ENCODE results near the gene ZNF280B. TPM values are rescaled to one million over a fixed set of nuclear protein-coding genes. Genes with fewer than 3 reads are reported as not detected.
"Not testable (repeated sequence)": the region's sequence is repeated elsewhere in the genome, so short reads cannot be mapped to it uniquely, and the experiment has no call there.

The ZNF280B gene
- total RNA-seq, 3 donors from 2014 or later, result 0.33 to 0.64 (median 0.44) TPM

DNA sequence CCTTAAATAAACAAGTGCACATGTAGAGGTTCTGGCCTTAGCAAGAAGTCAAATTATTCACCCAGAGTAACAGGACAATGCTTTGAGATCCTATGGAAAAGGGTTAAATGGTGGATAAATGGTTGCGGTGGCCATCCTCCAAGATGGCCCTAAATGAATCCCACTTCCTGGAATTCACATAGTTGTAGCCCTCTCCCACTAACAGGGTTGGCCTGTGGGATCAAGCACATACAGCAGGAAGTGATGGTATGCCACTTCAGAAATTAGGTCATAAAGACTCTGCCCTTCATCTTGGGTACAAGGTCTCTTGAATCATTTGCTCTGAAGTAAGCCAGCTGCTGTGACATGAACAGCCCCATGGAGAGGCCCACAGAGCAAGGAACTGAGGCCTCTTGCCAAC is 1.8 kb downstream of the ZNF280B start:
- Histone ChIP-seq H3K4me1 (no peaks in the 10 kb centered on the region), H3K27me3 (peaks cover 0 to 16% of the 10 kb centered on the region in 2 donors), H3K36me3 (no peaks in the 10 kb centered on the region), H3K4me3 (no peak overlapping the region), H3K9me3 (peaks cover 13 to 25% of the 10 kb centered on the region in 2 donors), H3K27ac (no peak overlapping the region)
- intact Hi-C loops (cut with DNase I; ENCODE audit: low total_unique reads), result loop anchor here (1.0 to 2.0 kb wide), 2 partner anchors 13 to 46 kb away; no protein-coding TSS in a partner anchor
- DNase-seq (ENCODE audit: low spot score in 2 of 2), result no peak
- TF ChIP-seq POLR2A (IDR thresholded peaks at IDR 0.05) (no peak), POLR2AphosphoS5 (IDR thresholded peaks at IDR 0.05) (no peak)
- TF ChIP-seq, protein P1, sequence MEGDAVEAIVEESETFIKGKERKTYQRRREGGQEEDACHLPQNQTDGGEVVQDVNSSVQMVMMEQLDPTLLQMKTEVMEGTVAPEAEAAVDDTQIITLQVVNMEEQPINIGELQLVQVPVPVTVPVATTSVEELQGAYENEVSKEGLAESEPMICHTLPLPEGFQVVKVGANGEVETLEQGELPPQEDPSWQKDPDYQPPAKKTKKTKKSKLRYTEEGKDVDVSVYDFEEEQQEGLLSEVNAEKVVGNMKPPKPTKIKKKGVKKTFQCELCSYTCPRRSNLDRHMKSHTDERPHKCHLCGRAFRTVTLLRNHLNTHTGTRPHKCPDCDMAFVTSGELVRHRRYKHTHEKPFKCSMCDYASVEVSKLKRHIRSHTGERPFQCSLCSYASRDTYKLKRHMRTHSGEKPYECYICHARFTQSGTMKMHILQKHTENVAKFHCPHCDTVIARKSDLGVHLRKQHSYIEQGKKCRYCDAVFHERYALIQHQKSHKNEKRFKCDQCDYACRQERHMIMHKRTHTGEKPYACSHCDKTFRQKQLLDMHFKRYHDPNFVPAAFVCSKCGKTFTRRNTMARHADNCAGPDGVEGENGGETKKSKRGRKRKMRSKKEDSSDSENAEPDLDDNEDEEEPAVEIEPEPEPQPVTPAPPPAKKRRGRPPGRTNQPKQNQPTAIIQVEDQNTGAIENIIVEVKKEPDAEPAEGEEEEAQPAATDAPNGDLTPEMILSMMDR (IDR thresholded peaks at IDR 0.05), result no peak

DNA sequence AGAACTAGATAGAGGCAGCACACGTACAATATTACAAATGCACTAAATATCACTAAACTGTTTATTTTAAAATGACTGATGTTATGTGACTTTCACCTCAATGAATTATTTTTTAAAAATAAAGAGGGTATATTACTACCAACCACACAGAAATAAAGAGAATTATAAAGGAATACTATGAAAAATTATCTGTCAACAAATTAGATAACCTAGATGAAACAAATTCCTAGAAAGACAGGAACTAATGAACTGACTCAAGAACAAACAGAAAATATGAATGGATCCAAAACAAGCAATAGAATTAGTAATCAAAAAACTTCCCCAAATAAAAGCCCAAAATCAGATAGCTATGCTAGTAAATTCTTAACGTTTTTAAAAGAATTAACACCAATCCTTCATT is 10.3 kb downstream of the ZNF280B start:
- no peaks in the 10 kb centered on the region for H3K36me3 ChIP-seq
- no peaks in the 10 kb centered on the region for H3K9me3 ChIP-seq
- no peak for DNase-seq (ENCODE audit: low spot score in 2 of 2)
- no peak overlapping the region for H3K4me3 ChIP-seq
- H3K27ac ChIP-seq, result no peak overlapping the region
- no peaks in the 10 kb centered on the region for H3K27me3 ChIP-seq
- intact Hi-C loops (cut with DNase I; ENCODE audit: low total_unique reads), result no loop called here
- TF ChIP-seq, protein P1 (IDR thresholded peaks at IDR 0.05), result no peak
- TF ChIP-seq POLR2AphosphoS5 (IDR thresholded peaks at IDR 0.05) (no peak), POLR2A (IDR thresholded peaks at IDR 0.05) (no peak)
- H3K4me1 ChIP-seq, result no peaks in the 10 kb centered on the region

DNA sequence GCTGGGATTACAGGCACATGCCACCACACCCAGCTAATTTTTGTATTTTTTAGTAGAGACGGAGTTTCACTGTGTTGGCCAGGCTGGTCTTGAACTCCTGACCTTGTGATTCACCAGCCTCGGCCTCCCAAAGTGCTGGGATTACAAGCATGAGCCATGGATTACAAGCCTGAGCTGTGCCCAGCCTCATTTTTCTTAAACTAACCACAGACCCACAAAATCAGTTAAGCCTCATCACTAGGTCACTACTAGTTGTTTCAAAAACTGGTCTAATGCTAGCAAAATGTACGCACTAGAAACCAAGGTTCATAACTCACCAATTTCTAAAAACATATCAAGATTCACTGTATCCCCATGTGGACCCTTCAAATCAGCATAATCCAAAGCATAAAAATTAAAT is 17.0 kb downstream of the ZNF280B start:
- H3K4me3 ChIP-seq; H3K9me3 ChIP-seq; DNase-seq (ENCODE audit: low spot score in 2 of 2); H3K36me3 ChIP-seq; H3K27me3 ChIP-seq; H3K4me1 ChIP-seq; intact Hi-C loops (cut with DNase I; ENCODE audit: low total_unique reads); H3K27ac ChIP-seq: not testable (repeated sequence)

DNA sequence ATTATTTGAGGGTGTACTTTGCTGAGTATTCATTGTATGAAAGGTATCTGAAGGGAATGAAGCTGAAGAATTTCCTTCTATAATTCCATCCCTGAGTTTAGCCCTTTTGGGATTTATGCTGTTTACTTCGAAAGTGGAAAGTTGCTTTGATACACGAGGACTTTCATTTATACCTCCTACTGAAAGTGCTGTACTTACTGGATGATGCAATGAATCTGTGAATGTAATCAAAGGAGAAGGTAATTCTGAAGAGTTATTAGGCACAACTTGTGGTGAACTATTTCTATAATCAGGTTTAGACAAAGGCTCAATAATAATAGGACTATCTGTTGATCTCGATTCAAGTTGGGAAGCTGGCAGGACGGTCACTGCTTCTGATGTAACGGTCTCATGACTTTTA is 19.8 kb downstream of the ZNF280B start:
- Histone ChIP-seq H3K27ac (no peak overlapping the region), H3K27me3 (no peaks in the 10 kb centered on the region), H3K4me1 (no peaks in the 10 kb centered on the region), H3K9me3 (no peaks in the 10 kb centered on the region), H3K4me3 (no peak overlapping the region), H3K36me3 (no peaks in the 10 kb centered on the region)
- TF ChIP-seq POLR2AphosphoS5 (IDR thresholded peaks at IDR 0.05) (no peak), POLR2A (IDR thresholded peaks at IDR 0.05) (no peak)
- TF ChIP-seq, protein P1 (IDR thresholded peaks at IDR 0.05), result no peak
- intact Hi-C loops (cut with DNase I; ENCODE audit: low total_unique reads), result no loop called here
- no peak for DNase-seq (ENCODE audit: low spot score in 2 of 2)

DNA sequence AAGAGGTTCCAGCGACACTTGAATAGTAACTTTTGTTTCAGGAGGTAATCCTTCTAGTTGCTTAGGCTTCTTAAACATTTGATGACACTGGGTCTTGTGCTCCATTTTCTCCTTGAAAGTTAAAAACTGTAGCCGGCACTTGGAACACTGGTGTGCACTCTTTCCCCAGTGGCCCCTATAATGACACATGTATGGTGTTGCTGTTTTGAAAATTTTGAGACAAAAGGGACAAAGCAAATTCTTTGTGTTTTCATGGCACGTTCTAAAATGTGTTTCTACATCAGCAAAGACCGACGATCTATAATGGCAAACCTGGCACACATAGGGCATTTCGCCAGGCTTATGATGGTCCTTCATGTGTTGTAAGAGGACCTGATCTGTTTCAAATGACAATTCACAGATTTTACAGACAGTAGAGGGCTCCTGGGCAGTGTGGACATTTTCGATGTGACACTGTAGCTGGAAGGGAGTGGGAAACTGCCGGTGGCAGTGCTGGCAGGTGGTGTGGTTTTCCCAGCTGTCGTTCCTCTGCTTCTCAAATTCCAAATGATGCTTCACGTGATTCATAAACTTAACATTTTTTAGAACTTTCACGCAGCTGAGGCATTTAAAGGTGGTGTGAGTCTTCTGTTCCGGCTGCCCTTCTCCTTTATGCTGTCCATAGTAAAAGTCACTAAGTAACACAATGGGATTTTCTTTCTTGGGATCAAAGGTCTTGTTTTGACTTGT is 20.5 kb downstream of the ZNF280B start:
- no peaks in the 10 kb centered on the region for H3K4me1 ChIP-seq

More for the DNA sequence above, 20.5 kb downstream of the ZNF280B start:
- TF ChIP-seq POLR2AphosphoS5 (IDR thresholded peaks at IDR 0.05), result no peak
- TF ChIP-seq, protein P1 (IDR thresholded peaks at IDR 0.05), result no peak
- no peak for TF ChIP-seq POLR2A (IDR thresholded peaks at IDR 0.05)
- Histone ChIP-seq H3K27me3 (no peaks in the 10 kb centered on the region), H3K9me3 (no peaks in the 10 kb centered on the region), H3K4me3 (no peak overlapping the region), H3K27ac (no peak overlapping the region), H3K36me3 (no peaks in the 10 kb centered on the region)
- intact Hi-C loops (cut with DNase I; ENCODE audit: low total_unique reads), result no loop called here
- no peak for DNase-seq (ENCODE audit: low spot score in 2 of 2)

Data from breast epithelium (tissue), 4 donors.